Frontal cortex (tissue), 4 donors: ENCODE results near the gene SPAAR. TPM values are rescaled to one million over a fixed set of nuclear protein-coding genes. Genes with fewer than 3 reads are reported as not detected.
"Not testable (repeated sequence)": the region's sequence is repeated elsewhere in the genome, so short reads cannot be mapped to it uniquely, and the experiment has no call there.

ENCODE experiments used
- DNase-seq, 2 donors: peaks; one replicate each; pipeline ENCODE4 v3.0.0; 2012; ENCODE audit warnings: low spot score in 2 of 2
- FAIRE-seq: peaks from 2 replicates; lab custom pipeline; 2012; peaks lifted over from hg19 to GRCh38; lab: Jason Lieb, UNC
- total RNA-seq: library from RNA; depleted of rRNA; stranded (reverse); fragments of >200 nt; gene quantifications from one replicate; pipeline ENCODE4 v1.2.3, GENCODE V29; 2014
- donor health status: control.
- donor health status: control.
- donor health status: control.

The SPAAR gene, protein sequence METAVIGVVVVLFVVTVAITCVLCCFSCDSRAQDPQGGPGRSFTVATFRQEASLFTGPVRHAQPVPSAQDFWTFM
- total RNA-seq: 0.41 TPM

DNA sequence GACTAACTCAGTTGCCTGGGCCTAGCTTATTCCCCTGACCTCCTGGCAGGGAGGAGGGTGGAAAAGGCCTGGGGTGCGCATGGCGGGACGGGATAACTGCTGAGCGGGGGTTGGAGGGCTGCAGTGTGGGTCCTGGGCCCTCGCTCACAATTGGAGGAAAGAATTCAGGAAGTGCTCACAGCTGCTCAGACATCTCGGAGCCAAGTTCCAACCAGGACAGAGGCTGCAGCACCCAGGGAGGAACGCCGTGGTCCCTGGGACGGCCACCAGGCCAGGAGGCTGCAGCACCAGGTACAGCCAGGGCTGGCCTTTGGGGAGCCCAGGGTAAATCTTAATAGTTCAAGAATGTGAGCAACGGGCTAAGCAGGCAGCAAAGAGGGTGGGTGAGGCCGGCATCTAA, at the start of gene SPAAR:
SPAAR (plus strand) TSS at position 217 of the 400 bp plus-strand sequence. CDS start 974 bp downstream, outside the sequence.
- FAIRE-seq (no peak), DNase-seq (no peak)

DNA sequence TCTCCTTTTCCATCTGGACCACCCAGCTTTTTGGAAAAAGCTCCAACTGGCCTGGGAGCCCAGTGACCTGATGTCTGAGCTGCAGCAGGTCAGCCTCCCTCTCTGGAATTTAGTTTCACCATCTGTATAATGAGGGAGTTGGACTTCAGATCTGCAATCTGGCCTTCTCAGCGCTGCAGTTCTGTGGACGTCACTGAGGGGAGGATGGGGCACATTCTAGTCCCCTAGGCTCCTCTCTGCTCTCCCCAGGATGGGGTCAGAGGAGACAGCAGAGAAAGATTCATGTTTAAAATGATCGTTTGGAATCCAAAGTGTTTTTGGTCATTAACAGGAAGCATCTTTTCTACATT, 49.3 kb upstream of the SPAAR start:
- no peak for DNase-seq
- no peak for FAIRE-seq

DNA sequence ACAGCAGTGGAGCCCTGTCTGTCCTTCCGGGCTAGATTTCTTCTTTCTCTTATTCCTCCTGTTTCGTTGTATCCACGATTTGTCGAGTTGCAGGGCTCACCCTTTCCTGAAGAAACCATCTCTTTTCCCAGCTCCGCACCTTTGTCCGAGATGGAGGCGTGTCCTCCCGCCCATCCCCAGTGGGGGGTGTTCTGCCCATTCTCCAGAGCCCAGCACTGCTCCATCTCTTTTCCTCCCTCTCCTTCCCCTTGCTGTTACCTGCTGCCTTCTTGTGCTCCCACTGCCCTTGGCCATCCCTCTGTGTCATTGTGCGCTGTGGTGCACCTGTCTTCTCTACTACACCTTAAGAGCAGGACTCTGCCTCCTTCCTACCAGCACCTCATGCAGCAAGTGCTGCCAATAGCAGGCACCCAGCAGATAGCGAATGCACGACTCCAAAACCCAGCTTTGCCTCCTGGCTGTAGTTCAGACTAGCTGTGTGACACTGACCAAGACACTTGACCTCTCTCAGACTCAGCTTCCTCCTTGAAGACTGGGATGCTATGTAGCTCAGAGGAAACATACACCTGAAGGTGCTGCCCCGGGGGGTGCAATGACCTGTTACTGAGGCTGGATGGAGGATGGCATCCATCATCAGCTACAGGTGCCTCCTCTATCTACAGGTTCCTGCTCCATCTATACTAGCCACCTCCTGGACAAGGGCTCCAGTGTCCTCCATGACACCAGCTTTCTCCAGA, 48.0 kb upstream of the SPAAR start:
- FAIRE-seq: no peak
- DNase-seq: no peak

DNA sequence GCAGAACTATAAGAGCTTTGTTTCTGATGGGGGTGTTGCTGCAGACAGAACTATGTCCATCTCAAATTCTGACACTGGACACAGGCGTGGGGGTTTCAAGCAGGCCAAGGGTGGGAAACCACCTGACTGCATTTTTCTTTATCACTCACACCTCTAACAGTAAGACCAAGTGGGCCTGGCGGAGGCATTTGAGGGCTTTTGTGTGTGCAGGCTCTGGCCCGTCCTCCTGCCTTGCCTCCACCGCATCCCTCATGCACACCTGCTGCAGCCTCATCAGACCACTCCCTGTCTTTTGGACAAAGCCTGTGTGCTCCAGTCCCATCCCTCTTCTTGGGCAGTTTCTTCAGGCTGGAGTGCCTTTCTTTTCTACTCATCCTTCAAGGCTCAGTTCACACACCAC, 47.0 kb upstream of the SPAAR start:
- FAIRE-seq (no peak), DNase-seq (no peak)

DNA sequence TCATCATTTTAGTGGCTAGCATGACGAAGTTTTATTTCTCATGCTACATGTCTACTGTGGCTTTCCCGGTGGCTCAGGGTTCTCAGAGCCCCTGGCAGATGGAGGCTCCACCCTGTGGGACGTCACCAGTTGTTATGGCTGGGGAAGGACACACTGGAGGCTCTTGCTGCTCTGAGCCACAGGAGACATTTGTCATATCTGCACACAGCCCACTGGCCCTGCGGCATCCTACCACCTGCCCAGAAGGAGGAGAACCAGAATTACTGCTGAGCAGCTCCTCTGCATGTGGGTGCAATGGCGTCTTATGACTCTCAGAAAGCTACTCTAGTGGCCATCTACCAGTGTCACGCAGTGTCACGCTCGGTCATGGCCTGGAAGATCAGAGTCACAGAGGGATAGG, 45.7 kb upstream of the SPAAR start:
- FAIRE-seq: no peak

DNA sequence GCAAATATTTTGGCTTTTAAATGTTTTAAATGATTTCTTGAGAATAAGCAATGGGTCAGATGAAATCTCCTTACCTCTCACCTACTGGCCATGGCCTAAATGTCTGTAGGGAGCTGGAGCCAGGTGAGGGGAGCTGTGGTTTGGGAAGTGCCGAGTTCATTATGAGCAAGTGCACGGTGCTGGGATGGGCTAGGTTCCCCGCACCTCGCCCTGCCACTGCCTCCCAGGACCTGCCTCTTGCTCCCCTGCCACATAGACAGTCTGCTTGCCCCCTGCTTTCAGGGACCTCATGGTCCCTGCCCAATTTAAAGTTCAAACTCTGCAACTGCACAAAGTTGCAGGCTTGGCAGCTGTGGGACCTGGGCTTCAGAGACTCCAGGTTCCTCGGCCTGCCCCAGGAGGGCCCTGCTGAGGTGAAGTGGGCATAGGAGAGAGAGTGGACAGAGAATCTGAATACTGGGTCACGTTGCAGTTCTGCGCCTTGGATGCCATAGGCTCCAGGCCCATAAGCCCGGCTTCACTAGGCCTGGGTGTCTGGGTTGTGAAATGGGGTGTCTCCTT, 44.5 kb upstream of the SPAAR start:
- FAIRE-seq (no peak), DNase-seq (no peak)

More for the DNA sequence above, 45.7 kb upstream of the SPAAR start:
- no peak for DNase-seq

DNA sequence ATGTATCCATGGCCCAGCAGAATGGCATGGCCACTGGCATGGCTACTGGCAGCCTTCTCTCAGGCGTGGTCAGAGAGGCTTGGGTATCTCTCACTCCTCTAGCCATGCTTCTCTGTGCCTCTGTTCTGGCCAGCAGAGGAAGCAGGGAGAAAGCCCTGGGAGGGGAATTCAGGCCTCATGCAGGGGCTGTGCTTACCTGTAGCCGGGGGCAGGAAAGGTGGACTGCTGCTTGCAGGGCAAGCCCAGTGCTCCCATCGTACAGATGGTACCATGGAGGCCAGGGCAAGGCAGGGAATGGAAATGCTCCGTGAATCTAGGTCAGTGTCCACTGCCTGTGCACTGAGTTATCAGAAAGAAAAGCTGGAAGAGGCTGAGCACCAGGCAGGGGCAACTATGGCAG, 41.8 kb upstream of the SPAAR start:
- no peak for DNase-seq

DNA sequence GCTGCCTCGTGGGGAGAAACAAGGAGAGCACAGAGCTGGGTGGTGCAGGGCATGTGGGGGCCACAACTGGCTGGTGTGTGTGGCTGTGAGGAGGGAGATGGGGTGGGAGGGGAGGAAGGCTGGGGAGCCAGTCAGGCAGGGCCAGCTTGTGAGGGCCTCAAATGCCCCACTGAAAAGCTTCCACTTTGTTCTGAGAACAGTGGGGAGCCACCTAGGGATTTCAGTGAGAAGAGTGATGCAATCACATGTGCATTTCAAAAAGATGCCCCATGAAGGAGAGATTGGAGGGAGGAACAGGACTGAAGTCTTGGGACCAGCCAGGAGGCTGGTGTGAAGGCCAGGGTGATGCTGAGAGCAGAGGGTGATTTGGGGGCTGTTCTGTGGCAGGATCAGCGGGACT, 40.4 kb upstream of the SPAAR start:
- DNase-seq: no peak
- no peak for FAIRE-seq

More for the DNA sequence above, 41.8 kb upstream of the SPAAR start:
- no peak for FAIRE-seq

DNA sequence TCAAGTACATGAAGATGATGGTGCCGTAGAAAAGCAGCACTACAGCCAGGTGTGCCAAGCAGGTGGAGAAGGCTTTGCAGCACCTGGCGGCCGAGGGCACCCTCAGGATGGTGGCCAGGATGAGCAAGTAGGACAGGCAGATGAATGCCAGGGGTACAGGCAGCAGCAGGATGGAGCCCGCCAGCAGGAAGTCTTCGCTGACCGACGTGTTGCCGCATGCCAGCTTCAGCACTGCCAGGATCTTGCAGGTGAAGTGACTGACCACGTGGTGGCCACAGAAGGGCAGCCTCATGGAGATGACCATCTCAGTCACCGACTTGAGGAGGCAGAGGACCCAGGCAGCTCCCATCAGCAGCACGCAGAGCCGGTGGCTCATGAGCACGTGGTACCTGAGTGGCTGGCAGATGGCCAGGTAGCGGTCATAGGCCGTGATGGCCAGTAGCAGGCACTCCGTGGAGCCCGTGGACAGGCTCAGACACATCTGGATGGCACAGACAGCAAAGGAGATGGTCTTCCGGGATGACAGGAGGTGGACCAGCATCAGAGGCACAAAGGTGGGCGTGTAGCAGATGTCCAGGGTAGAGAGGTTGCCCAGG, 39.6 kb upstream of the SPAAR start:
- FAIRE-seq: no peak

DNA sequence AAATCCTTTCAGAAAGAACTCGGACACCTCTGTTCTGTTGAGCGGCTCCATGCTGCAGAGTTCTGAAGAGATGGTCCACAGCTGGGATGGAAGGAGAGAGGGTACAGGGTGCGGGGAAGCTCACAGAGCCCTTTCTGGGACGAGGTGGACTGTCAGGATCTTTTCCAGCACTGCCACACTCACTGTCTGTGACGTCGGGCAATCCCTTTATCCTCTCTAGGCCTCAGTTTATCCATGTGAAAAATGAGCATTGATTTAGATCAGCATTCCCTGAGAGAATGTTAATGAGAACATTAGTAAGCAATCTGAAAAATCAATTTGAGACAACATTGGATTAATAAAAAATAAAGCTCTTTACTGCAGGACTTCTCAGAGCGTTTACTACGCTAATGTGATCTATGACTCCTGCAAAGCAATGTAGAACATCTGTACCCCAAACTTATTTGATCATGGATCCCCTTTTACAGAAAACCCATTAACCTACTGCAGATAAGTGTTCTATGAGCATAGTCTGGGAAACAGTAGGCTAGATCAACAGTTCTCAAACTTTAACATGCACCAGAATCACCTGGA, 38.9 kb upstream of the SPAAR start, which contains the start of gene OR13J1:
OR13J1 (minus strand) TSS at position 51 of the 573 bp plus-strand sequence; CDS start at position 51, 0 bp downstream.
- FAIRE-seq (no peak), DNase-seq (no peak)

More for the DNA sequence above, 39.6 kb upstream of the SPAAR start:
- DNase-seq: no peak

DNA sequence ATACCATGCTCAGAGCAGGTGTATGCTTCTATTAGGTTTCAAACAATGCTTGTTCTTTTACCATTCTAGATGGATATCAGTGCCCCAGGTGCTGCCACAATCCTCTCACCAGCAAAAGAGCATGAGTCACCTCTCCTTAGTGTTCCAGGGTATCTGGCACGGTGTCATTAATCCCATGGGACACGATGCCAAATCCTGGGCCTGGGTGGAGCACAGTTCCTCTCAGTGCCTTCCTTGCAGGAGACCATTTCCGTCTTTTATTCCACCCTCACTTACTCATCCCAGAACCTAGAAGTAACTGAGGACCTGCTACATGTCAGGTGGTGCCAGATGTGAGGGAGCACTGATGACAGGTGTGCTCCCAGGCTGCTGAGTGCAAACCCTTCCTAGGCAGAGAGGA, 37.7 kb upstream of the SPAAR start:
- no peak for DNase-seq
- FAIRE-seq: no peak

DNA sequence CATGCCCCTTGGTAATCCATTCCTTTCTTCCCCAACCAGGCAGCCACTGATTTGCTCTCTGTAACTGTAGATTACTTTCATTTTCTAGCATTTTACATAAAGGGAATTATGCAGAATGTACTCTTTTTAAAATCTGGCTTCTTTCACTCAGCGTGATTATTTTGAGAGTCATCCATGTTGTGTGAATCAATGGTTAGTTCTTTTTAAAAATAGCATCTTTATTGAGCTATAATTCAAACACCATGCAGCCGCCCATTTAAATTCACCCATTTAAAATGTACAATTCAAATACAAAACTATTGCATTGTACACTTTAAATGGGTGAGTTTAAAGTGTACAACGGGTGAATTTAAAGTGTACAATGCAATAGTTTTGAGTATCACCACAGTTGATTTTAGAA, 36.8 kb upstream of the SPAAR start:
- no peak for FAIRE-seq

DNA sequence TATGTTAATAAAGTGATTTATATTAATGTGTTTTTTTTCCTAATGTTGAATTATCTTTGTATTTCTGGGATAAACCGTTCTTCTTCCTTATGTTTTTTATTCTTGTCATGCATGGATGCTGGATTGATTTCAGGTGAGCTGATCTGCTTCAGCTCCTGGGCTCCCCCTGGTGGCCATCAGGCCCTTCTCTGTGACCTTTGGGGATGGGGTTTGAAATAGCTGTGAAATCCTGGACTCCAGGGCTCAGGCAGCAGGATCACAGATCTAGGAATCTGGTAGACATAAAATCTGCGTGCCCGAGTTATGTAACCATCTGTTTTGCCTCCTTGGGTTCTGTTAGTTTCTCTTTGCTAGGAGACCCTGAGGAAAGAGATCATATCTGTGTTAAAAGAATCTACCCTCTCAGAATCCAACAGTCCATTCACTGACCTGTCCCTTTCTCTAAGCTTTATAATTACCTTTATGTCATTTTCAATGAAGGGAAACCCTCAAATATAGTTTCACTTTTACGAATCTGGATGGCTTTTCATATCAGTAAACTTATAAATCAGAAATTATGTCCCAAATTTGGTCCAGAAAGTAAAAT, 26.9 kb upstream of the SPAAR start:
- FAIRE-seq: peak; percentile 81
- DNase-seq: peak; percentile 47 to 68

More for the DNA sequence above, 36.8 kb upstream of the SPAAR start:
- no peak for DNase-seq

DNA sequence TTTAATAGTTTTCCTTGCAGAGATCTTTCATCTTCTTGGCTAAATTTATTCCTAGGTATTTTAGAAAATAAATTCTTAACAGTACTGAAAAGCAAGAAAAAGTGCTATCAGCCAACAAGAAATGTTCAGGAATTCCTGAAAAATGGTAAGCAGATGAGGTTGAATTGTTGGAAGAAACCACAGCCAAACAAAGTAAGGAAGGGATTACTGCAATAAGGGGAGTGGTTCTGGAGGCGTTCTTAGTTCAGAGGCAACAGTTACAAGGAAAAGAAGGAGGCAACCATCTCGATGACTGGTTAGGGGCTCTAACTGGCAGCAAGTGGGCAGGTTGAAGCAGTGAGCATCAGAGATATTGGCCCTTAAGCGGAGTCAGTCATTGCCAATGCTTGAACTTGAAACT, 26.3 kb upstream of the SPAAR start:
- no peak for FAIRE-seq
- DNase-seq: no peak

DNA sequence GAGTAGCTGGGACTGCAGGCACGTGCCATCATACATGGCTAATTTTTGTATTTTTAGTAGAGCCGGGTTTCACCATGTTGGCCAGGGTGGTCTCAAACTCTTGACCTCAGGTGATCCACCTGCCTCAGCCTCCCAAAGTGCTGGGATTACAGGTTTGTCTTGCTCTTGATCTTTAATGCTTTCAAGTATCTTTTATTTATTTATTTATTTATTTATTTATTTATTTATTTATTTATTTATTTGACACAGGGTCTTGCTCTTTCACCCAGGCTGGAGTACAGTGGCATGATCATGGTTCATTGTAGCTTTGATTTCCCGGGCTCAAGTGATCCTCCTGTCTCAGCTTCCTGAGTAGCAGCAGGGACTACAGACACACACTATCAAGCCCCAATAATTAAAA, 24.4 kb upstream of the SPAAR start:
- not testable (repeated sequence) for DNase-seq, FAIRE-seq

DNA sequence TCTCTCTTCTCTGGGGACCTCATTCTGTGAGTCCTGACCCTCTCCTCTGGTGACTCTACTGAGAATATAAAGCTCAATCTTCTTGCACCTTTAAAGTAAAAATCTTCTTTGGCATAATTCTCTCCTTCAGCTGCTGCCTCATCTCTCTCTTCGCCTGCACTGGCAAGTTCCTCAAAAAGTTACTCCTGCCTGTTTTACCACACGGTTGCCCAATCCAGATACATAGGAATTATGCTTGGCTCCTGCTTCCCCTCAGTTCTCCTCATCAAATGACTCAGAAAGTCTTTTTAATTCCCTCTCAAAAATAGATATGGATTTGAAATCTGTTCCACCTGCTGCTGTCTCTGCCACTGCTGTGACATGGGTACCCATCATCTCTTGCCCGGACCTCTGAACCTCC, 17.6 kb upstream of the SPAAR start:
- FAIRE-seq: no peak
- no peak for DNase-seq

DNA sequence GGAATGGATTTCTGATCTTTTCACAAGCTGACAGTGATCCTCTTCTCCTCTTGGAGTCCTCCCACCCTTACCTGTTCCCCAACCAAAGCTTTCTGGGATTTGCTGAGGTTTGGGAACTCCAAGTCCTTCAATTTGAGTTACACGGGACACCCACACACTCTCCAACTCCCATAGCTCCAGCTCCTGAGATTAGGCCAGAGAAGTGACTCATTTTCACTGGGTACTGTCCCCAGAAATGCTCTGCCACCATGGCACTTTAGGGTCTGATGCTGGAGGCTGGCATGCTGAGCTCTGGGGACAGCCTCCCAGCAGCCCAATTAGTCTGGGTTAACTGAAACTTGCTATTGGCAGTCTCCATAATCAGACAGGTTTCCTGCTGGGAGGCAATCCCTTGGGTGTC, 17.2 kb upstream of the SPAAR start:
- FAIRE-seq: no peak

DNA sequence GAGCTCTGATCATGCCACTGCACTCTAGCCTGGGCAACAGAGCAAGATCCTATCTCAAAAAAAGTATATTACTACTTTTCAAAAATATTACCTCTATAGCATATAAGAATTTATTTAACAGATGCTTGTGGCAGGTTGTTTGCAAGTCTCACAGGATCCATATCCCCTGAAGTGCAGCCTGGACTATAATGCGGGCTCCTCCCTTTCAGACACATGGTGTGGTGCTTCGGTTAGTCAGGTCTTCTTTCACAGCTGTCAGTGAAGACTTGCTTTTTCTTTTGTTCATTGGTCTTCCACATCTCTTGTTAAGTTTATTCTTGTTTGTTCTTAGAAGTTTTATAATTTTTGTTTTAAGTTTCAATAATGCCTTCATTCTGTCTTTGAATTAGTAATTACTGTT, 12.7 kb upstream of the SPAAR start:
- DNase-seq (no peak), FAIRE-seq (no peak)

More for the DNA sequence above, 17.2 kb upstream of the SPAAR start:
- no peak for DNase-seq

DNA sequence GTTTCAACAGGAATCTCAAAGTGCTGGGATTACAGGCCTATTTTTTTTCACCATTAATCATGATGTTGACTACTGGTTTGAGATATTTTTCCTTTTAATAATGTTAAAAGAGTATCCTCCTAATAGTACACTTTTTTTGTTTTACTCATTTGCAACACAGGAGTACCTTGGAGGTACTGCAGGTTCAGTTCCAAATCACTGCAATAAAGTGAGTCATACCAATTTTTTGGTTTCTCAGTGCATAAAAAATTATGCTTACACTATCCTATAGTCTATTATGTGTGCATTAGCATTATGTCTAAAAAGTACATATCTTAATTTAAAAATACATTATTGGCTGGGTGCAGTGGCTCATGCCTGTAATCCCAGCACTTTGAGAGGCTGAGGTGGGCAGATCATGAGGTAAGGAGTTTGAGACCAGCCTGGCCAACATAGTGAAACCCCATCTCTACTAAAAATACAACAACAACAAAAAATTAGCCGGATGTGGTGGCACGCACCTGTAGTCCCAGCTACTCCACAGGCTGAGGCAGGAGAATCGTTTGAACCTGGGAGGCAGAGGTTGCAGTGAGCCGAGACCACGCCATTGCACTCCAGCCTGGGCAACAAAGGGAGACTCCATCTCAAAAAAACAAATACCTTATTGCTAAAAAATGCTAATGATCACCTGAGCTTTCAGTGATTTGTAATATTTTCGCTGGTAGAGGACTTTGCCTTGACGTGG, 11.8 kb upstream of the SPAAR start:
- DNase-seq, FAIRE-seq: not testable (repeated sequence)

DNA sequence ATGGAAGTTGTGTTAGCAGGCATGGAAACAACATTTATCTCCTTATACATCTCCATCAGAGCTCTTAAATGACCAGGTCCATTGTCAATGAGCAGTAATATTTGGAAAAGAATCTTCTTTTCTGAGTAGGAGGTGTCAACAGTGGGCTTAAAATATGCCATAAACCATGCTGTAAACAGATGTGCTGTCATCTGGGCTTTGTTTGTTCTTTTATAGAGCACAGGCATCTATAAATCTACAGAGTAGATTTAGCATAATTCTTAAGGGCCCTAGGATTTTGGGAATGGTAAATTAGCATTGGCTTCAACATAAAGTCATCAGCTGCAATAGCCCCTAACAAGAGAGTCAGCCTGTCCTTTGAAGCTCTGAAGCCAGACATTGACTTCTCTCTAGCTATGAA, 11.0 kb upstream of the SPAAR start:
- FAIRE-seq: no peak
- DNase-seq: no peak
